GM18858 (cell line): ENCODE measurements around the gene HOOK2.
"Not testable (repeated sequence)": the region's sequence is repeated elsewhere in the genome, so short reads cannot be mapped to it uniquely, and the experiment has no call there.

Source experiments
- ATAC-seq: cut with Tn5 transposase; IDR thresholded peaks from one replicate; pipeline ENCODE4 v1.9.1; 2021; ENCODE audit not compliant: unreplicated experiment

The HOOK2 gene

GRCh38 chr19:12754465-12755196, 20.7 kb downstream of the HOOK2 start:
- no peak for ATAC-seq

GRCh38 chr19:12752056-12752781, 23.1 kb downstream of the HOOK2 start:
- no peak for ATAC-seq

GRCh38 chr19:12751635-12752034, 23.7 kb downstream of the HOOK2 start, which contains the start of gene BEST2:
BEST2 (plus strand) TSS chr19:12751791; CDS start chr19:12752593, 802 bp downstream.
- ATAC-seq = no peak

GRCh38 chr19:12750851-12751250, 24.5 kb downstream of the HOOK2 start:
- ATAC-seq = no peak

GRCh38 chr19:12749938-12750521, 25.3 kb downstream of the HOOK2 start:
- ATAC-seq = no peak

- no peak for ATAC-seq
Observed at GRCh38 chr19:12748489-12748888, 26.9 kb downstream of the HOOK2 start.

- ATAC-seq = no peak
Observed at GRCh38 chr19:12745166-12745897, 30.0 kb downstream of the HOOK2 start.

GRCh38 chr19:12737835-12738351, 37.5 kb downstream of the HOOK2 start:
- ATAC-seq = no peak

- peak; percentile 73 for ATAC-seq
Observed at GRCh38 chr19:12736995-12737834, 38.1 kb downstream of the HOOK2 start, which contains the start of gene GET3. GET3 (plus strand) TSS chr19:12737497; CDS start chr19:12737506, 9 bp downstream.

- no peak for ATAC-seq
Observed at GRCh38 chr19:12733369-12734214, 41.8 kb downstream of the HOOK2 start.

- no peak for ATAC-seq
Observed at GRCh38 chr19:12731337-12731736, 44.0 kb downstream of the HOOK2 start.

GRCh38 chr19:12730064-12730463, 45.3 kb downstream of the HOOK2 start:
- ATAC-seq = no peak

- no peak for ATAC-seq
Observed at GRCh38 chr19:12727745-12728433, 47.5 kb downstream of the HOOK2 start.

- ATAC-seq = no peak
Observed at GRCh38 chr19:12726988-12727316, 48.4 kb downstream of the HOOK2 start.

GRCh38 chr19:12725612-12726011, 49.7 kb downstream of the HOOK2 start:
- ATAC-seq = not testable (repeated sequence)

GRCh38 chr19:12723641-12724426, 51.5 kb downstream of the HOOK2 start, which contains the start of gene TNPO2:
TNPO2 (minus strand) TSS chr19:12723932; CDS start chr19:12720977, 2,955 bp downstream.
- no peak for ATAC-seq

- no peak for ATAC-seq
Observed at GRCh38 chr19:12723381-12723640, 52.0 kb downstream of the HOOK2 start.
